ENCODE results near the gene PCDHGA10.

- TF ChIP-seq CTCF (IDR thresholded peaks at IDR 0.05): peak in 1 of 6 experiments; percentile 31
- no peak for TF ChIP-seq POLR2A (IDR thresholded peaks at IDR 0.05)
Measured at GRCh38 chr5:141373673-141374317, 39.0 kb upstream of the PCDHGA10 start, which contains the start of gene PCDHGA6.
